Measurements from ENCODE around the gene NELFCD.

- TF ChIP-seq EZH2phosphoT487 (IDR thresholded peaks at IDR 0.05; ENCODE audit: insufficient read depth, low read depth) (no peak), EZH2 (IDR thresholded peaks at IDR 0.05; ENCODE audit: insufficient read depth, poor library complexity, severe bottlenecking) (no peak)
These were observed 46.8 kb downstream of the NELFCD start for GRCh38 chr20:59027741-59028320.

Measured in GM23248 (cell line).